PC-9 (cell line): Measurements from ENCODE around the gene WTIP.

Experiments
- CTCF ChIP-seq: fragments of 200-600 bp; sonication (generic); conservative IDR thresholded peaks from 2 replicates; pipeline ENCODE4 v1.6.1; 2017; ENCODE audit warnings: mixed run types, antibody characterized with exemption, mild to moderate bottlenecking, moderate library complexity
- EZH2 ChIP-seq: fragments of 200-600 bp; sonication (generic); IDR thresholded peaks from 2 replicates; pipeline ENCODE4 v1.8.0; 2017; ENCODE audit warnings: antibody characterized with exemption, low read depth

- TF ChIP-seq CTCF, result no peak
- no peak for TF ChIP-seq EZH2
Observed at GRCh38 chr19:34508540-34508939, 27.0 kb downstream of the WTIP start.
